ENCODE measurements around the gene KRTAP5-10. TPM values are rescaled to one million over a fixed set of nuclear protein-coding genes. Genes with fewer than 3 reads are reported as not detected.
"Not testable (repeated sequence)": the region's sequence is repeated elsewhere in the genome, so short reads cannot be mapped to it uniquely, and the experiment has no call there.

KRTAP5-10 gene
- total RNA-seq, 1 experiment from 2014 or later, result not detected

GRCh38 chr11:71580057-71581003 lies 15.0 kb downstream of the KRTAP5-10 start:
- intact Hi-C loops (cut with micrococcal nuclease; ENCODE audit: unreplicated experiment), result no loop called here
- CTCF ChIA-PET, result interaction anchor here (0.6 to 0.9 kb wide), 4 partner anchors 9 to 206 kb away, joined by 3 to 5 read pairs (median 4); no protein-coding TSS in a partner anchor
- no TSS peak for BruUV-seq (replicated peaks)
- peak; percentile 69 for DNase-seq
- no peaks in the 10 kb centered on the region for H3K9me3 Mint-ChIP-seq (ENCODE audit: low read depth, unreplicated experiment)
- H3K27ac Mint-ChIP-seq (ENCODE audit: unreplicated experiment), result no peak overlapping the region
- peaks cover 38% of the 10 kb centered on the region for H3K27me3 Mint-ChIP-seq (ENCODE audit: unreplicated experiment)
- H3K4me3 Mint-ChIP-seq (ENCODE audit: low read depth, unreplicated experiment), result no peak overlapping the region
- no peaks in the 10 kb centered on the region for H3K36me3 Mint-ChIP-seq (ENCODE audit: insufficient read depth, unreplicated experiment)
- TF ChIP-seq CTCF (IDR thresholded peaks at IDR 0.05; ENCODE audit: unreplicated experiment), result peak; percentile 79
- peaks cover 23% of the 10 kb centered on the region for H3K4me1 Mint-ChIP-seq (ENCODE audit: low read depth, unreplicated experiment)

- H3K9me3 Mint-ChIP-seq (ENCODE audit: low read depth, unreplicated experiment), result no peaks in the 10 kb centered on the region
- BruUV-seq (replicated peaks), result no TSS peak
- intact Hi-C loops (cut with micrococcal nuclease; ENCODE audit: unreplicated experiment), result no loop called here
These were observed 16.5 kb downstream of the KRTAP5-10 start for GRCh38 chr11:71581826-71582225.

GRCh38 chr11:71582309-71582895 lies 17.0 kb downstream of the KRTAP5-10 start, which contains the start of gene KRTAP5-11:
Gene KRTAP5-11 (minus strand): TSS chr11:71582875. CDS start chr11:71582837, 38 bp downstream.
- no peak within 1 kb of the TSS for H3K27ac Mint-ChIP-seq (ENCODE audit: unreplicated experiment)
- H3K36me3 Mint-ChIP-seq (ENCODE audit: insufficient read depth, unreplicated experiment), result no peaks in the 10 kb centered on the region
- peaks cover 23% of the 10 kb centered on the region for H3K4me1 Mint-ChIP-seq (ENCODE audit: low read depth, unreplicated experiment)
- TF ChIP-seq CTCF (IDR thresholded peaks at IDR 0.05; ENCODE audit: unreplicated experiment), result no peak
- DNase-seq, result no peak
- H3K4me3 Mint-ChIP-seq (ENCODE audit: low read depth, unreplicated experiment), result no peak within 1 kb of the TSS
- CTCF ChIA-PET, result interaction anchor here (0.6 kb wide), 1 partner anchor 1141 kb away, joined by 5 read pairs; no protein-coding TSS in a partner anchor
- intact Hi-C loops (cut with micrococcal nuclease; ENCODE audit: unreplicated experiment), result no loop called here
- H3K9me3 Mint-ChIP-seq (ENCODE audit: low read depth, unreplicated experiment), result no peaks in the 10 kb centered on the region
- peaks cover 27% of the 10 kb centered on the region for H3K27me3 Mint-ChIP-seq (ENCODE audit: unreplicated experiment)
- no TSS peak for BruUV-seq (replicated peaks)

More at GRCh38 chr11:71581826-71582225, 16.5 kb downstream of the KRTAP5-10 start:
- Mint-ChIP-seq H3K4me3 (ENCODE audit: low read depth, unreplicated experiment) (no peak overlapping the region), H3K4me1 (ENCODE audit: low read depth, unreplicated experiment) (peaks cover 23% of the 10 kb centered on the region), H3K27ac (ENCODE audit: unreplicated experiment) (no peak overlapping the region), H3K27me3 (ENCODE audit: unreplicated experiment) (peaks cover 27% of the 10 kb centered on the region), H3K36me3 (ENCODE audit: insufficient read depth, unreplicated experiment) (no peaks in the 10 kb centered on the region)
- TF ChIP-seq CTCF (IDR thresholded peaks at IDR 0.05; ENCODE audit: unreplicated experiment), result no peak
- no peak for DNase-seq
- CTCF ChIA-PET, result no interaction called here

DNA sequence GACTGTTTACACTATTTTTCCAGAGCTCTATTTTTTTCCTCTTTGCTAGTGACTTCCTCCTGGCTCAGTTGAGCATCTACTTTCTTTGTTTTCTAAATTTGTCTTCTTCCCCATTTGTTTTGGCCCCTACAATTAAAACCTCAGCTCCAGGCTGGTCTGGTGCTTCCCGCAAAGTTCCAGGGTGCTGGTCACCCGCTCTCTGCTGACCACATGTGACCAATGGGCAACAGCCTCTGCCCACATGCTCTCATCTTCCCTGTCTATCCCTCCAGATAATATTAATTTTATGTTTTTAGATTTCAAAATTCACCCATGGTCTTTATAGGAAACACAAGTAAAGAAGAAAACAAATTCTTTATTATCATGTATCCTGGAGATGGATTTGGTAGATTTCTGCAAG lies 17.6 kb downstream of the KRTAP5-10 start:
- BruUV-seq (replicated peaks); H3K9me3 Mint-ChIP-seq (ENCODE audit: low read depth, unreplicated experiment); H3K4me3 Mint-ChIP-seq (ENCODE audit: low read depth, unreplicated experiment); DNase-seq; H3K27ac Mint-ChIP-seq (ENCODE audit: unreplicated experiment); intact Hi-C loops (cut with micrococcal nuclease; ENCODE audit: unreplicated experiment); H3K36me3 Mint-ChIP-seq (ENCODE audit: insufficient read depth, unreplicated experiment): not testable (repeated sequence)
- peaks cover 27% of the 10 kb centered on the region for H3K4me1 Mint-ChIP-seq (ENCODE audit: low read depth, unreplicated experiment)
- peaks cover 27% of the 10 kb centered on the region for H3K27me3 Mint-ChIP-seq (ENCODE audit: unreplicated experiment)
- CTCF ChIA-PET, result interaction anchor here (0.6 kb wide), 1 partner anchor 1142 kb away, joined by 5 read pairs; no protein-coding TSS in a partner anchor

DNA sequence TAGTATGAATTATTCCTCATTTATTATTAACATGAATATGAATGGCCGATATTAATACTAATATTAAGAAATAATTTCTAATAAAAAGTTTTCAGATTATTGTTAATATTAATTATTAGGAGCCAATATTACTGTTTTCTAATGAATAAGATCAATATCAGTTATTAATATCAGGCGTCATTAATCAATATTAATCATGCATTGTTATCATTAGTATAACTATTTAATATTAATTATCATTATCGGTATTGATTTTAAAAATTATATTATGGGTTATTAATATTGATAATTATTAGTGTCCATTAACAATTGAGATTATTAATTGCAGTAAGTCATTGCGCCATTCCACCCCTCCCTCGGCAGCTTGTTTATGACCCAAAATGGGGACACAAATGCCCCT lies 20.3 kb downstream of the KRTAP5-10 start:
- H3K9me3 Mint-ChIP-seq (ENCODE audit: low read depth, unreplicated experiment); H3K36me3 Mint-ChIP-seq (ENCODE audit: insufficient read depth, unreplicated experiment); BruUV-seq (replicated peaks); H3K4me3 Mint-ChIP-seq (ENCODE audit: low read depth, unreplicated experiment); H3K27ac Mint-ChIP-seq (ENCODE audit: unreplicated experiment); DNase-seq; CTCF ChIA-PET; intact Hi-C loops (cut with micrococcal nuclease; ENCODE audit: unreplicated experiment): not testable (repeated sequence)
- Mint-ChIP-seq H3K4me1 (ENCODE audit: low read depth, unreplicated experiment) (peaks cover 36% of the 10 kb centered on the region), H3K27me3 (ENCODE audit: unreplicated experiment) (peaks cover 18% of the 10 kb centered on the region)

DNA sequence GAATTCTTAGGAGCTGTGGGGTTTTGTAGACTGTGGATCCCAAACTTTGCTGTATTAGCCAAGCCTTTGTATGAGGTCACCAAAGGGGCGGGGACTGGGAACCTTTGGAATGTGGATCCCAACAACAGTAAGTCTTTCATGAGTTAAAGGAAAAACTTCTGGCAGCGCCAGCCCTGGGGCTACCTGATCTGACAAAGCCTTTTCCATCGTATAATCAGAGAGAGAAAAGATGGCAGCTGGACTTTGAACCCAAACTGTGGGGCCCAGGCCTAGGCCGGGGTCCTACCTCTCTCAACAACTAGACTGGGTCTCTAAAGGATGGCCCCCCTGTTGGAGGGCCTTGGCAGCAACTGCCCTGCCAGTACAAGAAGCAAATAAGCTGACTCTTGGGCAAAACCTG lies 23.0 kb downstream of the KRTAP5-10 start:
- DNase-seq, result peak; percentile 28
- H3K27me3 Mint-ChIP-seq (ENCODE audit: unreplicated experiment); BruUV-seq (replicated peaks); H3K9me3 Mint-ChIP-seq (ENCODE audit: low read depth, unreplicated experiment); H3K36me3 Mint-ChIP-seq (ENCODE audit: insufficient read depth, unreplicated experiment); CTCF ChIA-PET; intact Hi-C loops (cut with micrococcal nuclease; ENCODE audit: unreplicated experiment); H3K27ac Mint-ChIP-seq (ENCODE audit: unreplicated experiment); H3K4me3 Mint-ChIP-seq (ENCODE audit: low read depth, unreplicated experiment): not testable (repeated sequence)
- H3K4me1 Mint-ChIP-seq (ENCODE audit: low read depth, unreplicated experiment), result peaks cover 20% of the 10 kb centered on the region

All from Calu3 (cell line).